ENCODE measurements around the gene HOXA7.

Gene HOXA7

DNA sequence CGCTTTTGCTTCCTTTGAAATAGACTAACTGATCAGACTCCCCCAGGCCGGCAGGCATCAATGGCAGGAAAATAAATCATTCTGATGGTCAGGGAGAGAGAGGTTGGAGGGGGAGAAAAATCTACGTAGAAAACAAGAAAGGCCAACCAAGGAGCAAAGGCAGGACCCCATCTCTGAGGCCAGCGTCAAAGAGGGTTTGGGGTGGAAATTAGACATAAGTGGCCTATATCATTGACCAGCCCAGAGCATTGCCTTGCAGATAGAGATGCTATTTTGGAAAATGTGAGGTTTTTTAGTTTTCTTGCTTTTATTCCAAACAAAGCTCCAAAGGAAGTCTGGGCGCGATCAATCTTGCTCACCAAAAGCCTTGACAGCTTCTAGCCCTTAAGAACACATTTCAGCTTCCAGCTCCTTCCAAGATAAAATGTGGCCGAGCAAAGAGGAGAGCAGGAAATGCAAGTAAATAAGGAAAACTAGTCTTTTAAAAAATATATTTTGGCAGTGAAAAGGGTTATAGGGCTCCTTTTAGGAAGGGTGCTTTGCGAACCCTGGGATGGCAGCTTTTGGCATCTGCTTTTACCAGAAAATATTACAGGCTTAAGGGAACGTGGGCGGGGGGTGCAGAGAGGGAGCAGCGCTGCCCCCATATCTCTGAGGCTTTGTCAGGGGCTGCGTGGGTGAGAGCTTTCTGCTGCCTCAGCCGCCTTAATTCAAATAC lies 52.0 kb downstream of the HOXA7 start:
- no peak for DNase-seq

Measured in activated CD8-positive, alpha-beta memory T cell treated with anti-CD3 and anti-CD28 coated beads for 24 hours (primary cell).